H9 (cell line): ENCODE measurements around the gene FUT9. TPM values are rescaled to one million over a fixed set of nuclear protein-coding genes. Genes with fewer than 3 reads are reported as not detected.

ENCODE experiments used
- DNase-seq: peaks from one replicate; pipeline ENCODE4 v3.0.0-alpha.2; 2017
- H2AFZ ChIP-seq: one replicate; pipeline ENCODE4 v1.6.1; 2013; ENCODE audit warnings: mild to moderate bottlenecking, low read length, control low read depth, moderate library complexity
- H2AK5ac ChIP-seq: 2 replicates; pipeline ENCODE4 v1.6.1; 2013; ENCODE audit warnings: low read length, control low read depth, mixed read lengths; ENCODE audit not compliant: insufficient read length
- H2BK120ac ChIP-seq: one replicate; pipeline ENCODE4 v1.6.1; 2013; ENCODE audit warnings: low read depth, mild to moderate bottlenecking, low read length, control low read depth, inconsistent platforms; ENCODE audit not compliant: poor library complexity, severe bottlenecking
- H2BK12ac ChIP-seq: 2 replicates; pipeline ENCODE4 v1.6.1; 2013; ENCODE audit warnings: low read length, control low read depth, mixed read lengths, low read depth; ENCODE audit not compliant: insufficient read length
- H2BK15ac ChIP-seq: 2 replicates; pipeline ENCODE4 v1.6.1; 2013; ENCODE audit warnings: low read depth, low read length, control low read depth
- H2BK20ac ChIP-seq: one replicate; pipeline ENCODE4 v1.6.1; 2013; ENCODE audit warnings: low read depth, mild to moderate bottlenecking, low read length, control low read depth, inconsistent platforms; ENCODE audit not compliant: poor library complexity, severe bottlenecking
- H2BK5ac ChIP-seq: 2 replicates; pipeline ENCODE4 v1.6.1; 2013; ENCODE audit warnings: low read length, control low read depth, mixed read lengths; ENCODE audit not compliant: insufficient read length
- H3K14ac ChIP-seq: 2 replicates; pipeline ENCODE4 v1.6.1; 2013; ENCODE audit warnings: low read length, control low read depth; ENCODE audit not compliant: insufficient read depth
- H3K18ac ChIP-seq: 2 replicates; pipeline ENCODE4 v1.6.1; 2013; ENCODE audit warnings: low read depth, mild to moderate bottlenecking, mixed read lengths, low read length, control low read depth; ENCODE audit not compliant: insufficient read length
- H3K23ac ChIP-seq: 2 replicates; pipeline ENCODE4 v1.6.1; 2013; ENCODE audit warnings: low read length, control low read depth, mixed read lengths, low read depth; ENCODE audit not compliant: insufficient read length
- H3K23me2 ChIP-seq: 2 replicates; pipeline ENCODE4 v1.6.1; 2013; ENCODE audit warnings: low read depth, mild to moderate bottlenecking, mixed read lengths, low read length, control low read depth; ENCODE audit not compliant: insufficient read length, poor library complexity, severe bottlenecking
- H3K27ac ChIP-seq: 2 replicates; pipeline ENCODE4 v1.5.1; 2013; ENCODE audit warnings: low read length, control low read depth, mixed read lengths, low read depth; ENCODE audit not compliant: insufficient read length
- H3K27me3 ChIP-seq: 2 replicates; pipeline ENCODE4 v1.6.1; 2013; ENCODE audit warnings: low read length, control low read depth, inconsistent platforms; ENCODE audit not compliant: insufficient read depth
- H3K4ac ChIP-seq: 2 replicates; pipeline ENCODE4 v1.6.1; 2013; ENCODE audit warnings: low read depth, mild to moderate bottlenecking, control low read depth, inconsistent platforms, low read length, moderate library complexity
- H3K4me1 ChIP-seq: 2 replicates; pipeline ENCODE4 v1.6.1; 2013; ENCODE audit warnings: low read length, control low read depth, inconsistent platforms; ENCODE audit not compliant: insufficient read depth
- H3K4me2 ChIP-seq: 2 replicates; pipeline ENCODE4 v1.6.1; 2013; ENCODE audit warnings: low read length, control low read depth, mixed read lengths; ENCODE audit not compliant: insufficient read length, insufficient read depth
- H3K56ac ChIP-seq: 2 replicates; pipeline ENCODE4 v1.6.1; 2013; ENCODE audit warnings: low read depth, mild to moderate bottlenecking, mixed read lengths, low read length, control low read depth; ENCODE audit not compliant: insufficient read length
- H3K79me1 ChIP-seq: 2 replicates; pipeline ENCODE4 v1.6.1; 2013; ENCODE audit warnings: low read depth, mild to moderate bottlenecking, moderate library complexity, low read length, control low read depth, inconsistent platforms; ENCODE audit not compliant: insufficient read depth, poor library complexity, severe bottlenecking
- H3K79me2 ChIP-seq: 2 replicates; pipeline ENCODE4 v1.6.1; 2013; ENCODE audit warnings: low read length, control low read depth, inconsistent platforms; ENCODE audit not compliant: insufficient read depth
- H3K9ac ChIP-seq: 2 replicates; pipeline ENCODE4 v1.6.1; 2013; ENCODE audit warnings: low read length, control low read depth, mixed read lengths; ENCODE audit not compliant: insufficient read length; ENCODE audit errors: extremely low read depth
- H3K9me3 ChIP-seq: one replicate; pipeline ENCODE4 v1.6.1; 2013; ENCODE audit warnings: low read depth, low read length, inconsistent platforms; ENCODE audit not compliant: control insufficient read depth
- H3T11ph ChIP-seq: one replicate; pipeline ENCODE4 v1.6.1; 2013; ENCODE audit warnings: mild to moderate bottlenecking, low read length, control low read depth, inconsistent platforms
- H4K20me1 ChIP-seq: one replicate; pipeline ENCODE4 v1.6.1; 2013; ENCODE audit not compliant: control insufficient read depth, insufficient read length, insufficient read depth
- H4K5ac ChIP-seq: 2 replicates; pipeline ENCODE4 v1.6.1; 2013; ENCODE audit warnings: low read depth, mild to moderate bottlenecking, mixed read lengths, low read length, control low read depth; ENCODE audit not compliant: insufficient read length
- H4K8ac ChIP-seq: replicated peaks from 2 replicates; pipeline ENCODE4 v1.6.1; 2013; ENCODE audit warnings: low read length, control low read depth, mixed read lengths, low read depth; ENCODE audit not compliant: insufficient read length
- H4K91ac ChIP-seq: 2 replicates; pipeline ENCODE4 v1.6.1; 2013; ENCODE audit warnings: low read depth, mild to moderate bottlenecking, moderate library complexity, mixed read lengths, low read length, control low read depth; ENCODE audit not compliant: insufficient read length
- H3K27ac Mint-ChIP-seq, 3 experiments: 2 replicates in 2 of 3; 3 replicates in 1 of 3; pipeline ENCODE4 v1.8.0; 2020 to 2021; ENCODE audit warnings: mixed read lengths in 3 of 3, mild to moderate bottlenecking in 1 of 3, moderate library complexity in 1 of 3
- H3K27me3 Mint-ChIP-seq: 2 replicates; pipeline ENCODE4 v1.8.0; 2021; ENCODE audit warnings: low read depth, mild to moderate bottlenecking, moderate library complexity, mixed read lengths
- H3K36me3 Mint-ChIP-seq, 3 experiments: 2 replicates in 2 of 3; 3 replicates in 1 of 3; pipeline ENCODE4 v1.8.0; 2020 to 2021; ENCODE audit warnings: low read depth in 3 of 3, mixed read lengths in 3 of 3; ENCODE audit not compliant: insufficient read depth in 1 of 3
- H3K4me1 Mint-ChIP-seq, 2 experiments: 2 replicates each; pipeline ENCODE4 v1.8.0; 2020; ENCODE audit warnings: mixed read lengths in 2 of 2
- H3K4me3 Mint-ChIP-seq, 2 experiments: 2 replicates in 1 of 2; 3 replicates in 1 of 2; pipeline ENCODE4 v1.8.0; 2020 to 2021; ENCODE audit warnings: mild to moderate bottlenecking in 2 of 2, mixed read lengths in 2 of 2, moderate library complexity in 1 of 2
- H3K9me3 Mint-ChIP-seq, 2 experiments: 2 replicates in 1 of 2; 3 replicates in 1 of 2; pipeline ENCODE4 v1.8.0; 2020; ENCODE audit warnings: mild to moderate bottlenecking in 2 of 2, mixed read lengths in 2 of 2, moderate library complexity in 1 of 2
- CTCF ChIP-seq: fragments of 200-600 bp; sonication (generic); conservative IDR thresholded peaks from 3 replicates; pipeline ENCODE4 v1.8.0; 2021; ENCODE audit warnings: antibody characterized with exemption, mild to moderate bottlenecking
- WGBS: extraction: QIAGEN DNeasy Blood & Tissue Kit; methylation state at CpG from one replicate; pipeline ENCODE4 v1.1.7; 2013; ENCODE audit warnings: missing lambda C conversion rate, low lambda C conversion rate, mixed read lengths; ENCODE audit not compliant: insufficient read length; ENCODE audit errors: extremely low coverage; 5-methylcytosine and 5-hydroxymethylcytosine counted together
- total RNA-seq: library from RNA; stranded (reverse); gene quantifications from 2 replicates; pipeline ENCODE4 v1.2.1, GENCODE V29; 2021

FUT9 gene
- total RNA-seq, 1 experiment from 2014 or later = 1.6 TPM

- H3K4me1 ChIP-seq = peaks cover 1% of the 10 kb centered on the region; the same call in 1 of the 2 replicates
- H2BK15ac ChIP-seq = no peak overlapping the region
- H4K5ac ChIP-seq = no peak overlapping the region
- H2AFZ ChIP-seq = no peak overlapping the region
- WGBS = no CpG with 5 or more reads among the region's 6 CpGs
- Mint-ChIP-seq H3K27ac (no peak overlapping the region), H3K4me3 (no peak overlapping the region), H3K36me3 (no peaks in the 10 kb centered on the region; a peak in 1 of 7 replicates), H3K4me1 (no peaks in the 10 kb centered on the region; a peak in 1 of 4 replicates), H3K27me3 (no peaks in the 10 kb centered on the region), H3K9me3 (no peaks in the 10 kb centered on the region)
- no peak overlapping the region for H2BK5ac ChIP-seq
- H2BK20ac ChIP-seq = no peak overlapping the region
- H3K23ac ChIP-seq = no peak overlapping the region
- H3K4ac ChIP-seq = no peak overlapping the region
- H3K27ac ChIP-seq = no peak overlapping the region
- no peak overlapping the region for H3K18ac ChIP-seq
- no peak overlapping the region for H3K9ac ChIP-seq
- DNase-seq = no peak
- no peaks in the 10 kb centered on the region for H4K20me1 ChIP-seq
- H3K56ac ChIP-seq = no peak overlapping the region
- no peaks in the 10 kb centered on the region for H3K79me1 ChIP-seq
- TF ChIP-seq CTCF = no peak
- H3T11ph ChIP-seq = no peak overlapping the region
- no peak overlapping the region for H2AK5ac ChIP-seq
- no peak overlapping the region for H3K14ac ChIP-seq
- H2BK12ac ChIP-seq = no peak overlapping the region
- no peak overlapping the region for H4K91ac ChIP-seq
- H4K8ac ChIP-seq = no peak overlapping the region
- H2BK120ac ChIP-seq = no peak overlapping the region
- H3K9me3 ChIP-seq = no peaks in the 10 kb centered on the region
- H3K27me3 ChIP-seq = no peaks in the 10 kb centered on the region
- H3K79me2 ChIP-seq = no peaks in the 10 kb centered on the region
- no peak overlapping the region for H3K4me2 ChIP-seq
- H3K23me2 ChIP-seq = no peaks in the 10 kb centered on the region
Measured at GRCh38 chr6:96202571-96202970, 186.8 kb downstream of the FUT9 start.
